GM19025 (cell line): ENCODE results near the gene HOXD13.

Source experiments
- ATAC-seq: cut with Tn5 transposase; IDR thresholded peaks from one replicate; pipeline ENCODE4 v1.9.1; 2021; ENCODE audit warnings: mild to moderate bottlenecking, low read depth, moderate library complexity; ENCODE audit not compliant: unreplicated experiment

Gene HOXD13

DNA sequence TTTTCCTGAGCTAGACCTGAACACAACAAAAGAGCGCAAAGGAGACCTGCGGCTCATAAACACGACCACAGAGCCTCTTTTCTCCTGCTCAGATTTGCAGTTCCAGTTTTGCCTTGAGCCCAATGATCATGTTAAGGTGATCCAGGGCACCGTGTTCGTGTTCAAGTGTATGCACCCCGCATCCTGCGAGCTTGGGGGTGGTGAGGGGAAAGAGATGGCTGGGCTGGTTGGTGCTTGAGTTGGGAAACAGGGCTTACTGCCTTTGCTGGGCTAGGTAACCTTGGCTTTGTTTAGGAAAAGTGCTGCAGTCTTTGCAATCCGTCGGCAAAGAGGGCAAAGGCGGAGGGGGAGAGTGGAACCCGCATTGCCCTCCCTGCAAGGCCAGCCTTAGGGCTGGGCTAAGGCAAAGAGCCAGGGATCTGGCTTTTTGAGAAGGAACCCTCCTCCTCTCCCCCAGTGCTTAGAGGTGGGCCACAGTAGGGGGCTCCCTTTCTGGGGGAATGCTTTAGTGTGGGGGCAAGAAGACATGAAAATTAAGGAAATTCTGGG is 25.4 kb downstream of the HOXD13 start:
- ATAC-seq = no peak

DNA sequence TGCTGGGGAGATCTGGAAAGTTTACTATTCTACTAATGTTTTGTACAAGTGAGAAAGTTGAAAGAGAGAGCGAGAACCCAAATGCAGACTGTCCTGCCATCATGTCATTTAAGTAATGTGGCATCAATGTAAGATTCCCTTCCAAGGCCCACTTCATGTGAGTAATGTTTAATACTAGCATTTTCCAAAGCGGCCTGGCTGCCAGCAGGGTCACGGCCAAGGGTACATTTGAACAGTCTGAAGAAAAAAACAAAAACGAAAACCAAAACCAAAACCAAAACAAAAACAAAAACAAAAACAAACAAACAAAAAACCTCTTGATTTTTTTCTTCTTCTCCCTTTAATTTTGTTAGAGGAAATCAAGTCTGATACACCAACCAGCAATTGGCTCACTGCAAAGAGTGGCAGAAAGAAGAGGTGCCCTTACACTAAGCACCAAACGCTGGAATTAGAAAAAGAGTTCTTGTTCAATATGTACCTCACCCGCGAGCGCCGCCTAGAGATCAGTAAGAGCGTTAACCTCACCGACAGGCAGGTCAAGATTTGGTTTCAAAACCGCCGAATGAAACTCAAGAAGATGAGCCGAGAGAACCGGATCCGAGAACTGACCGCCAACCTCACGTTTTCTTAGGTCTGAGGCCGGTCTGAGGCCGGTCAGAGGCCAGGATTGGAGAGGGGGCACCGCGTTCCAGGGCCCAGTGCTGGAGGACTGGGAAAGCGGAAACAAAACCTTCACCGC is 26.2 kb downstream of the HOXD13 start:
- ATAC-seq = no peak

DNA sequence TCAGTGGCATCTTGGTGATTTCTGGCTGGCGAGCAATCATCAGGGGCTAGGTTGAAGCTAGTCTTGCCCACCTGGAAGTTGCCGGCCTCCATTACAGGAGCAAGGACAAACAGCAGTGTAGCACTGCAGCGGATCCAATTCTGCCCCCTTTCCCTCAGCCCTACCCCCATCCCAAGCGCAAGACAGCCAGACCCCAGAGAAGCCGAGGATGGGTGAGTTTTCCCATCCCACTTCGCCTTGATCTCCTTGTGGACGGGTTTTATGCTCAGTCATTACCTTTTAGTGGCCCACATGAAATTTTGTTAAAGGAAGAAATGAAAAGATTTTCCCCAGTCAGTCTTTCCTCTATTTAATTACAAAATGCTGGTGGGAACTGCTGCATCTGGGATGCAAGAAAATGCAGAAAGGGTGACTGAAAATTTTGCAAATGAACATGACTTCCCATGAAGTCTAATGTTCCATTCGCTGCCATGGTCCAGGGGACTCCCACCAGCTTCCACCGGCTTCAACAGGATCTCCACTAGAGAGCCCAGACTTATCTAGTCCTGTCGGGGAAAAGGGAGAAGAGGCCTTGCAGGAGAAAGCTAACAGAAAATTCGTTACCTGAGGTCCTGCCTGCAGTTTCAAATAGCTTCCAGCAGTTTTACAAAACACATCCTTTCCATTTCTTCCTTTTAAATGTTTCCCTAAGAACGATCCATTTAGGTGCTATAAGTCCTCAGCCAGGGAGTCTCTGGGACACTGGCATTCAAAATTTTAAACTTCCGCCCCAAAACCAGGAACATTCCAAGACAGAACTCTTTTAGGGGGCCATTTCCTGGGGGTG is 28.1 kb downstream of the HOXD13 start:
- no peak for ATAC-seq

DNA sequence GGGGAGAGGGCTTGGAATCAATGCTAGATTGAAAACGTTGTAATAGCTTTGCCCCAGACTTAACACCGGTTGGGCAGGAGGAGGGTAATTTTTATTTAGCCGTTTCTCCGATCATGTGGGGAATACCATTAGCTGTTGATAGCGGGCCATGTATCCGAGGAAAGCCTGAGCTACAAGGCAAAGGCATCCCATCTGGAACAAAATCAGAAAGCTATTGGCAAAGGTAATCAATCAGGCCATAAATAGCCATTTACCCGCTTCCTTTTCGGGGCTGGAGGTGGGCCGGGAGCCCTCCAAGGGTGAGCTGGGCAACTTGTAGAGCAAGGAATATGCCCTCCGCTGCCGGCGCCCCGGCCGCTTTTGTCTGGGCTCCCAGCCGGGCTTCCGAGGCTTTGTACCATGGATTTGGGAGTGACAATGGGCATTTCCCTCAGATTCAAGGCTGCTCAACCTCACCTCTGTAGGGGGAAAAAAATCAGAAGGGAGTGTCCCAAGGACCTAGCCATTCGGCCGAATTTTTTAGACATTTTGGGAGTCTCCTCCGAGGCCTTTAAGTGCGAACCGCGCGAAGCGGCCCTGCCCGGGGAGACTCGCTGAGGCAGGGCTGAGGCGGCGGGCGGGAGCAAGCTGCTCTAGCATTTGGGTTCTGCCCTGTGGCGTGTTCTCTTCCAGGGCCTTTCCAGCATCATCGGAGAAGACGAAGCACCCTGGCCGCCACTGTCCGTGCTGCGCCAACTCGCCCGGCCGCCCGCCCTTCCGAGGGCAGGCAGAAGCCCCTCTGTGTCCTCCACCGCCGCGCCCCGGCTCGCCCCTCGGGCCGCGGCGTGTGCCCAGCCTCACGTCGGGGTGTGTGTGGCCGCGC is 28.9 kb downstream of the HOXD13 start:
- no peak for ATAC-seq

DNA sequence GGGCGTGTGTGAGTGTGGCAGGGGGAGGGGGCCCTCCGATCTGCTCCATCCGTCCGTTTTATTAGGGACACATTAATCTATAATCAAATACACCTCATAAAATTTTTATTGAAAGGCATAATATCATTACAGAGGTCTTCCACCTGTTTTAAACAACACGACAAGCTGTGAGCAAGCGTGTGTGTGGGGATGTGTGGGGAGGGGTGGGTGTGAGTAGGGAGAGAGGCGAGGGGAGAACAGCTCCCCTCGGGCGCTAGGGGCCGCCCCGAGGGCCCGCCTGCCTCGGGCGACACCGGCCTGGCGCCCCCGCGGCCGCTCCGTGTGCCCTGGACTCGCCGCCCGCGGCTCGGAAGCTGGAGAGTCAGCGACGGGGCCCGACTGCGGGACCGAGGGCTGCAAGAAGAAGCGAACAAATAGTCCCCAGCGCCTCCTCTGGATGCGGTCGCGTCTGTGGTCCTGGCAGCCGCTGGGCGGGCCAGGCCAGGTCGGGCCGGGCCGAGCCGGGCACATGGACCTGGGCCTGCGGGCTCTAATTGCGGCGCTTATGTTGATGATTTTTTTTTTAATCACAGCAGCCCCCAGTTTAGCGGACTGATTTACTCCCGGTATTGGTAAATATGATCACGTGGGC is 29.6 kb downstream of the HOXD13 start:
- ATAC-seq = no peak

DNA sequence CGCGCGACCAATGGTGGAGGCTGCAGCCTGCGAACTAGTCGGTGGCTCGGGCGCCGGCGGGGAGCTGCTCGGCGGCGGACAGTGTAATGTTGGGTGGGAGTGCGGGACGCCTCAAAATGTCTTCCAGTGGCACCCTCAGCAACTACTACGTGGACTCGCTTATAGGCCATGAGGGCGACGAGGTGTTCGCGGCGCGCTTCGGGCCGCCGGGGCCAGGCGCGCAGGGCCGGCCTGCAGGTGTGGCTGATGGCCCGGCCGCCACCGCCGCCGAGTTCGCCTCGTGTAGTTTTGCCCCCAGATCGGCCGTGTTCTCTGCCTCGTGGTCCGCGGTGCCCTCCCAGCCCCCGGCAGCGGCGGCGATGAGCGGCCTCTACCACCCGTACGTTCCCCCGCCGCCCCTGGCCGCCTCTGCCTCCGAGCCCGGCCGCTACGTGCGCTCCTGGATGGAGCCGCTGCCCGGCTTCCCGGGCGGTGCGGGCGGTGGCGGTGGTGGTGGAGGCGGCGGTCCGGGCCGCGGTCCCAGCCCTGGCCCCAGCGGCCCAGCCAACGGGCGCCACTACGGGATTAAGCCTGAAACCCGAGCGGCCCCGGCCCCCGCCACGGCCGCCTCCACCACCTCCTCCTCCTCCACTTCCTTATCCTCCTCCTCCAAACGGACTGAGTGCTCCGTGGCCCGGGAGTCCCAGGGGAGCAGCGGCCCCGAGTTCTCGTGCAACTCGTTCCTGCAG is 30.3 kb downstream of the HOXD13 start, which contains the start of gene HOXD9:
TSS of gene HOXD9 (plus strand) at position 37 of the 728 bp plus-strand sequence. CDS start at position 87, 50 bp downstream.
- no peak for ATAC-seq

DNA sequence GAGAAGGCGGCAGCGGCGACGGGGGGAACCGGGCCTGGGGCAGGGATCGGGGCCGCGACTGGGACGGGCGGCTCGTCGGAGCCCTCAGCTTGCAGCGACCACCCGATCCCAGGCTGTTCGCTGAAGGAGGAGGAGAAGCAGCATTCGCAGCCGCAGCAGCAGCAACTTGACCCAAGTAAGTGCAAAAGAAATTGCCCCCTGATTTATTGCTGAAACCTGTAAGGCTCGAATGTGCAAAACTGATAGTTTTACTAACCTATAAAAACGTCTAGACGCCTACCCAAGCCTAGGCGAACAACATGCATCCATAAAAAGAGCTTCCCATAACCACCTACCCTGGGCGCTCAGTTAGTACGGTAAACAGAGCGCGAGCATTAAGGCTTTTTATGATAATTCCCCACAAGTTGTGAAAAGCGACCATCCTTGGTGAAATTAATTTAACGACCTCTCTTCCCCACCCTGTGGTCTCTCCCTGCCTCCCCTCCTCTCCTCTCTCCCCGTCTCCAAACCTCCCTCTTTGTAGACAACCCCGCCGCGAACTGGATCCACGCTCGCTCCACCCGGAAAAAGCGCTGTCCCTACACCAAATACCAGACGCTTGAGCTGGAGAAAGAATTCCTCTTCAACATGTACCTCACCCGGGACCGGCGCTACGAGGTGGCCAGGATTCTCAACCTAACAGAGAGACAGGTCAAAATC is 31.0 kb downstream of the HOXD13 start:
- no peak for ATAC-seq

DNA sequence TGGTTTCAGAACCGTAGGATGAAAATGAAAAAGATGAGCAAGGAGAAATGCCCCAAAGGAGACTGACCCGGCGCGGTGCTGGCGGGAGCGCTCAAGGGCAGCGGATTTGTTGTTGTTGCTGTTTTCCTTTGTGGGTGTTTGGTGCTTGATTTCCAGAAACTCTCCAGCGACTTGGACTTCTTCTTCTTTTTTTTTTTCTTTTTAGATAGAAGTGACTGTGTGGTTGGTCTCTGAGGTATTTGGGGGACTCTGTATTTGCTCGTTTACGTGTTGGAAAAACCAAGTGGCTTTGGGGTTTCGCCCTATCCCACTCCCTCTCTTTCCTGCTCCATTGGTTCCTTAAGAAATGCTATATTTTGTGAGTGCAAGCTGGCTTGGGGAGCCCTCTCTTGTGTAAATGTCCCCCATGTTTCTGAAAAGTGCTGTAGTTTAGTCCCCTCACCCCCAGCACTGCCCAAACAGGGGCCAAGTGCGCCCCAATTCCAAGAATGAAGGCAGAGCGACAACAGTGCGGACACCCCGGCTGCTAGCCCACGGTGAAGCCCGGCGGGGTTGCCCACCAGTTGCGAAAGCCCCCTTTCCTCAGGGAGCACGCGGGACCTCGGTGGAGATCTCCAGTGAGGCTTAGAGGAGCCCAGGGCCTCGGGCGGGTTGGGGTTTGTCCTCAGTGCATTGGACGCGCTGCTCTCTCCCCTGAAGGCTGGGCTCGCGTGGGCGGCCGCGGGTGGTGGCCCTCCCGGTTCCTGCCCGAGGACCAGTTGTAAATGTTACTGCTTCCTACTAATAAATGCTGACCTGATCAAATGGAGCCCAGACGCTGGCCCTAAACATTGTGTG is 31.8 kb downstream of the HOXD13 start:
- no peak for ATAC-seq

DNA sequence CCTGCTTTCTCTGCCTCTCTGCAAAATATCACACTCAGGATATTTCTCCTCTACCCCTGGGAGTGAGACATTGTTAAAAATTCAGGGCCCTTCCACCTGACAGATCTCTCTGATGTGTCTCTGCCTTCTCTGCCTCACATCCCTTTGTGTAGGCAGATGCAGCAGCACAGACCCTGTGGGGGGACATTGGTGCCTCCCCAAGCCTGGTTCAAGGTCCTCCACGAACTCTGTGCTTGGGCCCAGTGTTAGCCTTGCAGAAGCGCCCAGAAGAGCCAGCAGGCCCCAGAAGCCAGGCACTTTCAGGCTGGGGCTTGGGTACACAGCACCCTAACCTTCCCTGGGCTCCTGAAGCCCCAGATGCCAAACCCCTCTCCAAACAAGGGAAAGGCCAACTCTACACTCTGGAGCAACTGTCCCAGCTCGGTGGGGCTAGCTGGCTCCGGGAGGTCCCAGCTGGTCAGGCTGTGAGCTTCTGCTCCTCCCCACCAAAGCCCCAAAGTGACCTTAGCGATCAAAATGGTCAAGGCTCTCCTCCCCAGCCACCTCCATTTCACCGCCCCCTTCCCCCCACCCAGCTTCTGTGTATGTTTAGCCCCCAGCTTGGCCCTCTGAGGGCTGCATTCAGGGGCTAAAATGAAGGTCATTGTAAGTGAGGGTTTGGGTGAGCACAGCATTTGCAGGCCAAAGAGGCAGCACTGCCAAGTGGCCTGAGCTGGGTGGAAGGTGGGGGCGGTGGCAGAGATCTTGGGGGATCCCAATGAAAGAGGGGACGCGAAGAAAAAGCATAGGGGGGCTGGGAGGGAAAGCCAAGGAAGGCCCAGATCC is 32.6 kb downstream of the HOXD13 start:
- no peak for ATAC-seq

DNA sequence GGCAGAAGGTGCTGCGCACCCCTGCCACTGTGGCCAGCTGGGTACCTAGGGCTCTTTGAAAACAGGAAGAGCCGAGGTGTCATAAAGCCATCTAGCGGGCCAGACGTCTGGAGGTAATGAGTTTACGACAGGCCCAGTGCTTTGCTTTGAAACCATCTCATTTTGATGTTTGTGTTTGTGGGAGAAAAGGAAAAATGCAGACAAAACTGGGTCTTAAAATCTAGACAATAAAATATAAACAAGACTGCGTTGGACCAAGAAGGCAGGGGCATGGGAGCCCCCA is 33.2 kb downstream of the HOXD13 start:
- no peak for ATAC-seq

DNA sequence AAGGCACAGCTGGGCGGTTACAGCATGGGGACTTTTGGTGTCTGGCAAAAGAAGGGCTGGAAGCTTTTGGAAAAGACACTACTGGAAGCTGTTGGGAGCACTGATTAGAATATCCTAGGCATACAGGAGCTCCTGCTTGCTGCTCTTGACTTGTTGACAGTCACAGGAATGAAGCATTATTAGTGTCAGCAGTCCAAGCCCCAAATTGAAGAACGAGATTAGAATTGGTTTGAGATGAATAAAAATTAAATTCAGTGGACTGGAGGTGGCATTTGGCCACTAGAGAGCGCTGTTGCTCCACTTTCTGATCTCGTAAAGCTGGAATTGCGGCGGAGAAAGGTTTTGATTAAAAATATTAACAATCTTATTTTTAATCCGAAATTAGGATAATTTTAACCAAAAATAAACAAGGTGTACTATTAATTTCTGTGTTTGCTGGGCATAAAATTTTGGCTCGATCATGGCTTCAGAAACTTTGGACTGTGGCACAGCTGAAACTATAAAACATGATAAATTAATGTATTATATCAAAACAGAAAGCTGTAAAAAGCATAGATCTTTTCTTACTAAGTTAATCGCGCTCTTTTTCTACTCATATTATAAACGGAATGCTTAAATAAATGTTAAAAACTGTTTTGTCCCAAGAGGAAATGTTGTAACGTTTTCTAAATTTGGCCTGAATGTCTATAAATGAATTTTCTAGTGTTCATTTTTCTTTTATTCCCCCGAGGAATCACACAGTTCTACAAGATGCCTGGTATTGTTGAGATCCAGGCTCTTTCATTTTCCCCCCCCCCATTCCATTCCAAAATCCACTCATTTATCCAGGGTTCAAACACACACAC is 34.6 kb downstream of the HOXD13 start:
- ATAC-seq = no peak

DNA sequence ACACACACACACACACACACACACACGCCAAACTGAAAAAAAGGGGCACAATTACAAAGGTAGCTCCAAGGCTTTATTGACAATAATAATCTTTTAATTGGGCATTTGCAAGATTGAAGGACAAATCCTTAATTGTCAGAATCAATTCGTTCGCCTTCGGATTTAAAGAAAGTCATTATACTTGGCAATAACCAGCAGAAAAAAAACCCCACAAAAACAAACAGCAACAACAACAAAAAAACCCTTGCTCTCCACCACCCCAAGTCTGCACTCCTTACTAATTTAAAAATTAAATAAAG is 35.2 kb downstream of the HOXD13 start:
- no peak for ATAC-seq

DNA sequence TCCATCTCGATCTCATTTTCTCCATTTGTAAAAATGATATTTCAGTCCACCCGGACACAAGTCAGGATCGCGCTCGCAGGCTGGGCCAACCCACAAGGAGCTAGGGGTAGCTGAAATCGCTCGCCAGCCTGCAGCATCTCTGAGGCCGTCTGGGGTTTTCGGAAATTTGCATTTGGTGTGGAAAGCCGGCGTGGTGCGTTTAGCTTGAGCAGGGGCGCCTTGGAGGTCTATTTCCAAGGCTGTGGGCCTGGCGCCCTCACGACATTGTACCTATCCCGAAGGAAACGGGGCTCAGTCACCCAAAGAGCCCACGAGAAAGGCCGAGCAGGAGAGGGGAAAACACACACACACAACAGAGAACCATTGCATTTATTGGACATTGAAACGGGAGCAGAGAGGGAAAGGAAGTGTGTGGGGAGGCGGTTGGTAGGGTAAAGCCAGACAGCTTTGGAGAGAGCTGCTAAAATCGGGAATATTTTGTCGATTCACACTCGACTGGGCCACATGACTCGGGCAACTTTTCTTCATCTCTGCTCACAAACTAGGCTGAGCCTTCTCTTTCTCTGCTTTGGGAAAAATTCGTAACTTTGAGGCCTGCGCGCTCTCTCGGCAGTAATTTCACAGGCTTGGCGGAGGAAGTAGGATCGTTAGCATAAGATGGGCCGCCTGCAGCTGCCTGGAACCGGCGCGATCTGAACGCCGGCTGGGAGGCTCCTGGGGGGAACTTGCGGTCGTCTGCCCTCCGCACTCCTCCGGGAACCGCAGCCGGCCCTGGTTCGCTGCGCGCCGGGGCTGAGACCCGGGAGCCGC is 35.9 kb downstream of the HOXD13 start:
- no peak for ATAC-seq

DNA sequence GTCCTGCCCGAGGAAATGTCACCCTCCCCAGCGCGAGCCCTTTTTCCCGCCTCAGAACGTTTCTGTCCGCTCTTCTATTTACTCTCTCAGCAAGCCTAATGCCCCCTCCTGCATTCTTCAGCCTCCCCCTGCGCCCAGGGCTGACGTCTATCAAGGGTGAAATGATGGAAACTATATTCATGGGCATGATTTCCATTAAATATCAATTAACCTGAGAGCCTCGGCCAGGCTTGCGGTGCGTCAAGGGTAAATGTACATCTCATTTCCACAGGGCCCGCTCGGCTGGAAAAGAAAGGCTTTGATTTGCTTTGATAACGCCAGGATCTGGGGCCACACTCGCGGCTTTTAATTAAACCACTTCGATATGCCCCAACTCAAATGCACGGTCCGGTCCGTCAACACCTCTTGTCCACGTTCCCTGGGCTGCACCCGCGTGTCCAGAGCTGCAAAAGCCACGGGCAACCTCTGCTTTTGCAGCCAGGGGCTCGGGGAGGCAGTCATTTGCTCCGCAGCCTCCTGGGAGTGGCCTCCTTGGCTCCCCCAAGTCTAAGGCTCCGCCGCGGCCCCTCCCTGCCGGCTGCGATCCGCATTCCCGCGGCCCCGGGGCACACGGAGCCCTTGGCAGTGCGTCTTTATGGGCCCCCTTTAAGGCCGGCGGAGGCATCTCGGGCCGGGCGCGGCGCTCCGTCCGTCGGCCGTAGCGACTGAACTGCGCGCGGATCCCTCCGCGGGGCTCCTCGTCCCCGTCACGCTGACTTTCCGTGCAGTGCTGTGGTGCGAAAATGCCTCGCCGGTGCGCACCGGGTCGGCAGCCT is 36.7 kb downstream of the HOXD13 start, which contains the start of gene HOXD8:
TSS of gene HOXD8 (plus strand) at position 724 of the 815 bp plus-strand sequence. CDS start 662 bp downstream, outside the sequence.
- no peak for ATAC-seq

DNA sequence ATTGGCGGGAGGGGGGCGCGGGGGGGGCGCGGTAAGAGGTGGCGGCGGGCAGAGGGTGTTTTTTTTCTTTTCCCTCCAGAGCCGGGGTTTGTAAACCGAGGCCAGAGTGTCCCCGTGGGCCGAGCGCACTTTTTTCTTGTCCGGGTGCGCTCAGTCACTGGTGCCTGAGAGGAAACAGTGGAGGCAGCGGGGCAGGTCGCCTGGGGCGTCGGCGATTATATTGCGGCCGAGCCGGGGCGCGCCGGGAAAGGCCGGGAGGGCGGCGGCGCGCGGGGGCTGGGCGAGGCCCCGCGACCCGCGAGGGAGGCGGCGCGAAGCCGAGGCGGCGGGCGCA is 37.3 kb downstream of the HOXD13 start:
- ATAC-seq = no peak
